IMR-90 (cell line): ENCODE results near the gene PITPNM1. TPM values are rescaled to one million over a fixed set of nuclear protein-coding genes. Genes with fewer than 3 reads are reported as not detected.
A peak's percentile ranks its signal among the peaks of the same experiment; 100 is the strongest.

Experiments used
- ATAC-seq: fragments of 200-7000 bp; cut with Tn5 transposase; 2 replicates; pipeline ENCODE4 v1.9.1; 2020; ENCODE audit warnings: low read depth, mild to moderate bottlenecking, moderate library complexity
- BruUV-seq: library from RNA; stranded (reverse); fragments of 400-500 nt; replicated peaks from 2 replicates; lab custom pipeline; 2021; lab: Mats Ljungman, UMichigan
- CTCF ChIA-PET: fragments of 300-600 bp; formaldehyde crosslinking; extraction: SDS; loops from one replicate; lab custom pipeline; 2021; ENCODE audit warnings: antibody characterized with exemption; lab: Yijun Ruan, JAX
- POLR2A ChIA-PET: fragments of 300-600 bp; sonication (Branson Sonifier 250); formaldehyde crosslinking; loops from one replicate; lab custom pipeline; 2022; ENCODE audit warnings: antibody characterized with exemption; ENCODE audit not compliant: unreplicated experiment; lab: Charles Lee
- DNase-seq: peaks from one replicate; pipeline ENCODE4 v3.0.0; 2013
- H2AFZ ChIP-seq: replicated peaks from 2 replicates; pipeline ENCODE3; 2013; ENCODE audit warnings: low read length, mild to moderate bottlenecking; ENCODE audit not compliant: poor library complexity
- H2AK5ac ChIP-seq: 2 replicates; pipeline ENCODE4 v1.6.1; 2013; ENCODE audit warnings: low read depth, low read length, inconsistent platforms
- H2AK9ac ChIP-seq: replicated peaks from 2 replicates; pipeline ENCODE3; 2013; ENCODE audit warnings: mild to moderate bottlenecking, low read depth, low read length, moderate library complexity; ENCODE audit not compliant: poor library complexity
- H2BK120ac ChIP-seq: 2 replicates; pipeline ENCODE4 v1.6.1; 2013; ENCODE audit warnings: low read depth, low read length, inconsistent platforms
- H2BK15ac ChIP-seq: 3 replicates; pipeline ENCODE4 v1.6.1; 2013; ENCODE audit warnings: low read depth, low read length, inconsistent platforms
- H2BK20ac ChIP-seq: 2 replicates; pipeline ENCODE4 v1.6.1; 2013; ENCODE audit warnings: low read depth, mild to moderate bottlenecking, inconsistent platforms, low read length, moderate library complexity
- H2BK5ac ChIP-seq: 2 replicates; pipeline ENCODE4 v1.6.1; 2013; ENCODE audit warnings: mild to moderate bottlenecking, low read depth, low read length, inconsistent platforms; ENCODE audit not compliant: poor library complexity, severe bottlenecking
- H3K14ac ChIP-seq: replicated peaks from 2 replicates; pipeline ENCODE4 v1.6.1; 2013; ENCODE audit warnings: low read depth, low read length, inconsistent platforms
- H3K18ac ChIP-seq: 2 replicates; pipeline ENCODE4 v1.6.1; 2013; ENCODE audit warnings: low read depth, low read length, control low read depth
- H3K23ac ChIP-seq: 2 replicates; pipeline ENCODE4 v1.6.1; 2013; ENCODE audit warnings: low read depth, low read length, inconsistent platforms
- H3K27ac ChIP-seq: 2 replicates; pipeline ENCODE4 v1.5.1; 2013; ENCODE audit warnings: mild to moderate bottlenecking, control low read depth, low read length; ENCODE audit not compliant: insufficient read depth
- H3K27me3 ChIP-seq: 2 replicates; pipeline ENCODE4 v1.6.1; 2013; ENCODE audit warnings: low read length; ENCODE audit not compliant: control insufficient read depth, insufficient read depth
- H3K36me3 ChIP-seq: 2 replicates; pipeline ENCODE4 v1.6.1; 2013; ENCODE audit warnings: low read length, mixed read lengths; ENCODE audit not compliant: control insufficient read depth, insufficient read depth
- H3K4ac ChIP-seq: 2 replicates; pipeline ENCODE4 v1.6.1; 2013; ENCODE audit warnings: low read depth, low read length, inconsistent platforms
- H3K4me1 ChIP-seq: 2 replicates; pipeline ENCODE4 v1.6.1; 2013; ENCODE audit warnings: low read length, mixed read lengths; ENCODE audit not compliant: control insufficient read depth, insufficient read depth
- H3K4me2 ChIP-seq: 2 replicates; pipeline ENCODE4 v1.6.1; 2013; ENCODE audit warnings: low read depth, mild to moderate bottlenecking, control low read depth, low read length, moderate library complexity
- H3K4me3 ChIP-seq: 2 replicates; pipeline ENCODE4 v1.5.1; 2013; ENCODE audit warnings: low read depth, mild to moderate bottlenecking, control low read depth, low read length, moderate library complexity; ENCODE audit not compliant: insufficient read depth
- H3K56ac ChIP-seq: 2 replicates; pipeline ENCODE4 v1.6.1; 2013; ENCODE audit warnings: low read length, inconsistent platforms; ENCODE audit not compliant: insufficient read depth; ENCODE audit errors: extremely low read depth
- H3K79me1 ChIP-seq, 2 experiments: 2 replicates each; pipeline ENCODE4 v1.6.1; 2013; ENCODE audit warnings: low read length in 2 of 2, inconsistent platforms in 1 of 2, low read depth in 1 of 2
- H3K9ac ChIP-seq: 2 replicates; pipeline ENCODE4 v1.6.1; 2013; ENCODE audit warnings: low read depth, low read length, control low read depth
- H3K9me1 ChIP-seq: 2 replicates; pipeline ENCODE4 v1.6.1; 2013; ENCODE audit warnings: low read length, inconsistent platforms; ENCODE audit not compliant: insufficient read depth
- H3K9me3 ChIP-seq: 2 replicates; pipeline ENCODE4 v1.6.1; 2013; ENCODE audit warnings: low read length; ENCODE audit not compliant: control insufficient read depth, insufficient read depth
- H4K20me1 ChIP-seq: 2 replicates; pipeline ENCODE4 v1.6.1; 2013; ENCODE audit warnings: low read length, inconsistent platforms; ENCODE audit not compliant: insufficient read depth
- H4K5ac ChIP-seq: 2 replicates; pipeline ENCODE4 v1.6.1; 2013; ENCODE audit warnings: mild to moderate bottlenecking, low read depth, low read length, control low read depth
- H4K8ac ChIP-seq, 2 experiments: 2 replicates each; pipeline ENCODE4 v1.6.1; 2013; ENCODE audit warnings: low read depth in 2 of 2, low read length in 2 of 2, control low read depth in 1 of 2, inconsistent platforms in 1 of 2
- H4K91ac ChIP-seq: 2 replicates; pipeline ENCODE4 v1.6.1; 2013; ENCODE audit warnings: low read depth, low read length, inconsistent platforms; ENCODE audit not compliant: insufficient read depth
- BHLHE40 ChIP-seq: fragments of 150-350 bp; IDR thresholded peaks from 2 replicates; pipeline ENCODE4 v1.6.1; 2016; ENCODE audit warnings: mild to moderate bottlenecking, low read depth, low read length
- CEBPB ChIP-seq: IDR thresholded peaks from 2 replicates; pipeline ENCODE4 v1.6.1; 2012; ENCODE audit warnings: low read depth, low read length, improper control_type of control experiment
- CHD1 ChIP-seq: IDR thresholded peaks from 2 replicates; pipeline ENCODE4 v1.6.1; 2012; ENCODE audit warnings: low read depth, low read length, improper control_type of control experiment
- CTCF ChIP-seq: conservative IDR thresholded peaks from 2 replicates; pipeline ENCODE4 v1.5.1; 2012; ENCODE audit warnings: mild to moderate bottlenecking, low read depth, low read length, improper control_type of control experiment
- ELK1 ChIP-seq: fragments of 150-350 bp; IDR thresholded peaks from 2 replicates; pipeline ENCODE4 v1.6.1; 2016; ENCODE audit warnings: low read depth, mild to moderate bottlenecking, low read length, moderate library complexity, borderline replicate concordance
- FOS ChIP-seq: fragments of 150-350 bp; IDR thresholded peaks from 2 replicates; pipeline ENCODE4 v1.6.1; 2016; ENCODE audit warnings: low read depth, low read length
- MAFK ChIP-seq: IDR thresholded peaks from 2 replicates; pipeline ENCODE4 v1.6.1; 2012; ENCODE audit warnings: low read depth, low read length, improper control_type of control experiment
- MAZ ChIP-seq: IDR thresholded peaks from 2 replicates; pipeline ENCODE4 v1.6.1; 2012; ENCODE audit warnings: low read depth, mild to moderate bottlenecking, low read length, improper control_type of control experiment, moderate library complexity, borderline replicate concordance
- MXI1 ChIP-seq: IDR thresholded peaks from 2 replicates; pipeline ENCODE4 v1.6.1; 2012; ENCODE audit warnings: low read depth, mild to moderate bottlenecking, low read length, moderate library complexity, borderline replicate concordance
- NFE2L2 ChIP-seq: fragments of 150-350 bp; IDR thresholded peaks from 2 replicates; pipeline ENCODE4 v1.6.1; 2016; ENCODE audit warnings: low read depth, mild to moderate bottlenecking, low read length
- POLR2A ChIP-seq: IDR thresholded peaks from 2 replicates; pipeline ENCODE4 v1.6.1; 2012; ENCODE audit warnings: mild to moderate bottlenecking, low read depth, low read length
- RAD21 ChIP-seq: IDR thresholded peaks from 2 replicates; pipeline ENCODE4 v1.6.1; 2012; ENCODE audit warnings: low read length, improper control_type of control experiment
- RFX5 ChIP-seq: IDR thresholded peaks from 2 replicates; pipeline ENCODE4 v1.8.0; 2012; ENCODE audit warnings: low read depth, mild to moderate bottlenecking, low read length, moderate library complexity
- SMC3 ChIP-seq: fragments of 150-350 bp; IDR thresholded peaks from 2 replicates; pipeline ENCODE4 v1.6.1; 2016; ENCODE audit warnings: low read depth, mild to moderate bottlenecking, antibody characterized with exemption, low read length, moderate library complexity
- WGBS, 2 experiments: methylation state at CpG; one replicate each; pipeline versions ENCODE4 v1.1.5 to v1.1.7; 2013; ENCODE audit warnings: missing lambda C conversion rate in 2 of 2; ENCODE audit not compliant: insufficient read length in 1 of 2; ENCODE audit errors: extremely low coverage in 2 of 2; 5-methylcytosine and 5-hydroxymethylcytosine counted together
- dilution Hi-C: fragments of 300-500 bp; cut with HindIII; formaldehyde crosslinking; loops from one replicate; pipeline ENCODE4 v1.14.3; 2018; ENCODE audit warnings: low sequenced_read_pairs; ENCODE audit not compliant: unreplicated experiment
- in situ Hi-C: fragments of 300-500 bp; cut with MboI; formaldehyde crosslinking; loops from 3 replicates; pipeline ENCODE4 v1.14.3; 2019; ENCODE audit warnings: low sequenced_read_pairs, inconsistent platforms, mixed read lengths
- intact Hi-C: fragments of 100-400 bp; cut with micrococcal nuclease; formaldehyde crosslinking; loops from 2 replicates; pipeline ENCODE4 v1.10.0; 2022
- polyA plus RNA-seq, 3 experiments: library from polyadenylated mRNA; depleted of rRNA; stranded (reverse); fragments of >200 nt; gene quantifications; 2 replicates each; pipeline ENCODE4 v1.2.3, GENCODE V29; 2012; ENCODE audit warnings: low replicate concordance in 1 of 3
- total RNA-seq: library from RNA; depleted of rRNA; stranded (reverse); fragments of >200 nt; gene quantifications from 2 replicates; pipeline ENCODE4 v1.2.3, GENCODE V29; 2012
- TF ChIP-seq, protein P1 (sequence below): fragments of 150-350 bp; IDR thresholded peaks from 2 replicates; pipeline ENCODE4 v1.6.1; 2017; ENCODE audit warnings: mild to moderate bottlenecking, antibody characterized with exemption, low read length, low read depth

The PITPNM1 gene
- total and polyA plus RNA-seq, 2 of the 4 experiments (the other 2 are of a cell fraction) = 5.0 to 15.4 TPM

GRCh38 chr11:67507242-67507863 is 2.2 kb upstream of the PITPNM1 start:
- DNase-seq (no peak), ATAC-seq (no peak)
- peak overlapping the region; percentile 39; the same call in 1 of the 2 replicates for H3K4ac ChIP-seq
- peaks cover 0 to 33% of the 10 kb centered on the region in 2 experiments; a peak in 1 of 4 replicates for H3K79me1 ChIP-seq
- H3K9me3 ChIP-seq = no peaks in the 10 kb centered on the region
- ChIA-PET CTCF (no interaction called here), POLR2A (no interaction called here)
- peak overlapping the region; percentile 27; the same call in 1 of the 2 replicates for H3K9ac ChIP-seq
- H4K20me1 ChIP-seq = no peaks in the 10 kb centered on the region
- no peak overlapping the region for H2BK5ac ChIP-seq
- H3K23ac ChIP-seq = no peak overlapping the region
- 0 out of 2 replicates have a peak overlapping the region, but pooled peaks have one; percentile 12 for H3K14ac ChIP-seq
- no peak overlapping the region for H2BK20ac ChIP-seq
- H2BK15ac ChIP-seq = no peak overlapping the region
- no peak overlapping the region for H2BK120ac ChIP-seq
- H2AK9ac ChIP-seq = peak overlapping the region; percentile 95
- 51% methylated on average over 15 of the region's 33 CpGs; no CpG with 5 or more reads in 1 of the 2 experiments for WGBS, 2 experiments
- peak overlapping the region; percentile 95 for H2AFZ ChIP-seq
- 0 out of 2 replicates have a peak, but pooled peaks cover 2% of the 10 kb centered on the region for H3K27me3 ChIP-seq
- peak overlapping the region in 1 of 2 experiments; percentile 37; a peak in 1 of 4 replicates for H4K8ac ChIP-seq
- no TSS peak for BruUV-seq
- no peak overlapping the region for H3K56ac ChIP-seq
- H3K27ac ChIP-seq = peak overlapping the region; percentile 31; the same call in 1 of the 2 replicates
- intact Hi-C loops (loop anchor here (2.0 kb wide), 1 partner anchor 161 kb away; no protein-coding TSS in a partner anchor), in situ Hi-C loops (no loop called here), dilution Hi-C loops (no loop called here)
- H3K9me1 ChIP-seq = no peaks in the 10 kb centered on the region; the same call in 1 of the 2 replicates
- H4K5ac ChIP-seq = no peak overlapping the region
- no peak overlapping the region; the same call in 1 of the 2 replicates for H4K91ac ChIP-seq
- peaks cover 14% of the 10 kb centered on the region for H3K4me1 ChIP-seq
- H3K18ac ChIP-seq = no peak overlapping the region
- H3K4me3 ChIP-seq = peak overlapping the region; percentile 58
- H3K36me3 ChIP-seq = peaks cover under 1% of the 10 kb centered on the region; the same call in 1 of the 2 replicates
- peak overlapping the region; percentile 87 for H3K4me2 ChIP-seq
- H2AK5ac ChIP-seq = peak overlapping the region; percentile 28; the same call in 1 of the 2 replicates
- TF ChIP-seq POLR2A (no peak), MAZ (no peak), MXI1 (no peak), RFX5 (no peak), MAFK (no peak), ELK1 (no peak), CHD1 (no peak), CTCF (no peak), CEBPB (no peak), SMC3 (no peak), FOS (no peak), BHLHE40 (no peak), NFE2L2 (no peak), RAD21 (no peak)
- TF ChIP-seq, protein P1, sequence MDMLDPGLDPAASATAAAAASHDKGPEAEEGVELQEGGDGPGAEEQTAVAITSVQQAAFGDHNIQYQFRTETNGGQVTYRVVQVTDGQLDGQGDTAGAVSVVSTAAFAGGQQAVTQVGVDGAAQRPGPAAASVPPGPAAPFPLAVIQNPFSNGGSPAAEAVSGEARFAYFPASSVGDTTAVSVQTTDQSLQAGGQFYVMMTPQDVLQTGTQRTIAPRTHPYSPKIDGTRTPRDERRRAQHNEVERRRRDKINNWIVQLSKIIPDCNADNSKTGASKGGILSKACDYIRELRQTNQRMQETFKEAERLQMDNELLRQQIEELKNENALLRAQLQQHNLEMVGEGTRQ = no peak
